Measurements from ENCODE around the gene TMEM94.
"Not testable (repeated sequence)": the region's sequence is repeated elsewhere in the genome, so short reads cannot be mapped to it uniquely, and the experiment has no call there.

The TMEM94 gene

DNA sequence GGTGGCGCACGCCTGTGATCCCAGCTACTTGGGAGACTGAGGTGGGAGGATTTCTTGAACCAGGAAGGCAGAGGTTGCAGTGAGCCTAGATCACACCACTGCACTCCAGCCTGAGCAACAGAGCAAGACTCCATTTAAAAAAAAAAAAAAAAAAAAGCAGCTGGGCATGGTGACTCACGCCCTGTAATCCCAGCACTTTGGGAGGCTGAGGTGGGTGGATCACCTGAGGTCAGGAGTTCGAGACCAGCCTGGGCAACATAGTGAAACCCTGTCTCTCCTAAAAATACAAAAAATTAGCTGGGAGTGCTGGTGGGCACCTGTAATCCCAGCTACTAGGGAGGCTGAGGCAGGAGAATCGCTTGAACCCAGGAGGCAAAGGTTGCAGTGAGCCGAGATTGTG lies 10.5 kb upstream of the TMEM94 start:
- DNase-seq, result not testable (repeated sequence)

DNA sequence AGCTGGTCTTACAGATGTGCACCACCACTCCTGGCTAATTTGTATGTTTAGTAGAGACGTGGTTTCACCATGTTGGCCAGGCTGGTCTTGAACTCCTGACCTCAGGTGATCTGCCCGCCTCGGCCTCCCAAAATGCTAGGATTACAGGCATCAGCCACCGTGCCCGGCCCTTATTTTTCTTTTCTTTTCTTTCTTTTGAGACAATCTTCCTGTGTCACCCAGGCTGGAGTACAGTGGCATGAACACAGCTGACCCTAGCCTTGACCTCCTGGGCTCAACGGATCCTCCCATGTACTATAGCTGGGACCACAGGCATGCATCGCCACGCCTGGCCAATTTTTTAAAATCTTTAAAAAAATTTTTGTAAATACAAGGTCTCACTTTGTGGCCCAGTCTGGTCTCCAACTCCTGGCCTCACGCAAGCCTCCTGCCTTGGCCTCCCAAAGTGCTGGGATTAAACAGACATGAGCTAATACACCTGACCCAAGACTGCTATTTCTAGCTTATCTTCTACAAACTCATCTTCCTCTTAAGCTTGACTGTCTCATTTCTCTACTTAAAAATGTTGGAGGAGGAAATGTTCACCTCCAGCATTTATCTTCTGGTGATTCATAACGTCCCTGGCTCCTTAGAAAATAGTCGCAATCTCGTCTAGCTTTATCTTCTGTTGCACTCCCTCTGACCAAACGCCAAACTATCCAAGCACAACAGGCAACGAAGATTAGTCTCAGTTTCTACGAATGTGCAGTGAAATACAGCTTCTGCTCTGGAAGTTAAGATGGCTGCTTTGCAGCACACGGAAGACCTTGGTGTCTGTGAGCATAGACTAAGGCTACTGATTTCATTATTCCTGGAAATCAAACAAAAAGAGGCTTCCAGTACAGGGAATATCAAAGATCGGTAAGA lies 8.2 kb upstream of the TMEM94 start:
- no peak for DNase-seq

DNA sequence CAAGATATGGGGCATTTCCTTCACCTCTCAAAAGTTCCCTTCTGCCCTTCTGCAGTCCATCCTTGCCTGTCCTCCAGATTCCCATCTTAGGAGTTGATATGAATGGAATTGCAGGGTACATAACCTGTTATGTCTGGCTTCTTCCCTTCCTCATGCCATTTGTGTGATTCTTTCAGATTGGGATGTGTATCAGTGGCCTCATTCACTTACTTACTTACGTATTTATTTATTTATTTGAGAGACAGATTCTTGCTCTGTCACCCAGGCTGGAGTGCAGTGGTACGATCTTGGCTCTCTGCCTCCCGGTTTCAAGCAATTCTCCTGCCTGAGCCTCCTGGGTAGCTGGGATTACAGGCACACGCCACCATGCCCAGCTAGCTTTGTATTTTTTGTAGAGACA lies 6.2 kb upstream of the TMEM94 start:
- no peak for DNase-seq

DNA sequence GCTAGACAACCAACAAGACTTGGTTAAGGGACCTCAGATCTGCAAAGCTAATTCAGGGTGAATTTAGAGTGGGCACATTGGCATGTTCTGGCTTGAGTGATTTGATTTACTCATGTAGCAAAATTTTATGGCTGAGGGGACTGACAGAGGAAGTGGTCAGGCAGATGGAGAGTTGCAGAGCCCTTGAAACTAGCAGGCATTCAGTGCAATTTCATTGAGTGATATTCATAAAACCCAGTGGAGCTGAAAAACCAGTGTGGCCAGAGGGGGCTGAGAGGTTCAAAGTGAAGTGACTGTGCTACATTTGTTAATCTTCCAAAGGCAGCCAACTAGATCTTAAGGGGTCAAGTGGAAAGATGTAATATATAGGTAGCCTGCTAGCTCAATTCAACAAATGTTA lies 2.2 kb upstream of the TMEM94 start:
- no peak for DNase-seq

DNA sequence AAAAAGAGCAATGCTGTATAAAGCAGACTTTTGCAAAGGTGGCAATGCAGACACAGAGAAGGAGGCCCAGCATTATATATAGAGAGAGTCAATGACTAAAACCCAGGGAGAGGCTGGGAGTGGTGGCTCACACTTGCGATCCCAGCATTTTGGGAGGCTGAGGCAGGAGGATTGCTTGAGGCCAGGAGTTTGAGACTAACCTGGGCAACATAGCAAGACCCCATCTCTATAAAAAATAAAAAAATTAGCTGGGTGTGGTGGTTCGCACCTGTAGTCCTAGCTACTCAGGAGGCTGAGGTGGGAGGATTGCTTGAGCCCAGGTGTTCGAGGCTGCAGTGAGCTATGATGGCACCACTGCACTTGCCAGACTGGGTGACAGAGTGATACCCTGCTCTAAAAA lies 1.8 kb upstream of the TMEM94 start:
- not testable (repeated sequence) for DNase-seq

DNA sequence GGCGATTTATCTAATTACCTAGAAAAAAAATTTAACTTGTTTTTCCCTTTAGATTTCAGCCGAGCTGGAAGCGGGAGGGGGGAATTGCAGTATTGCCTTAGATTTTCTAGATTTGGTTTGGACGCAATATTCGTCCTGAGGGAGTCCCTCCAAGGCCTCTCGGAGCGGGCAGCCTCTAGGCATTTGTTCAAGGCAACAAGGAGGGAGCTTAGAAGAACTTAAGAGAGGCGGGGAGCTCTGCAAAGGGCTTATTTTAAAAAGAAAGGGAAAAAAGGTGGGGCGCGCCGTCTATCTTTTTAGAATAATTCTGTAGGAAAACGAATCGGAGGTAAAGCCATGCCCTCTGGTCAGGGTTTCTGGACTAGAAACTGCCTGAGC lies 407 bp upstream of the TMEM94 start:
- DNase-seq, result no peak

DNA sequence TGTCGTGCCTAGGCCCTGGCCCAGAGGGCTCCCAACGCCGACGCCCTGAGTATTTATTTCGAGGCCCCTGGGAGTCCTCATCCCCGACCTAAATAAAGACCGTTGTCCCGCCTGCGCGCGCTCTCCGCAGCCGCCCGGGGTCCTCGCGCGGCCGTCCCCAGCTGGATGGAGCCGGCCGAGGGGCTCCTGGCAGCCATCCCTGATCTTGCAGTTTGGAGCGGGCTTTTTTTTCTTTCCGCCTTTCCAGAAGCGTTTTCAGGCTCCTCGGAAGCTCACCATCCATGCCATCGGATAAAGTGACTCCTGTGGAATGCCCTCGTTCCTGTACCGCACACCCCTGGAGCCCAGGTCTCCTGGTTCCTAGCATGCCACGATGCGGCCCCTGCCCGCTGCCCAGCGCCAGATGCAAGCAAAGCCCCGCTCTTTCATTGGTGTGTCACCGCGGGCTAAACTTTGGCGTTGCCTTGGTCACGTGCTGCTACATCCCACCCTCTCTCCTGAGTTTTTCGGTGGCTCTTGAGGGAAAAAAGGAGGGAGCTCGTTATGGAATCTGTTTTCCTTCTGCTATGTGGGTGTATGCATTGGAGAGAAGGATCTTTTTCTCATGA lies 716 bp downstream of the TMEM94 start:
- DNase-seq, result peak; percentile 42

DNA sequence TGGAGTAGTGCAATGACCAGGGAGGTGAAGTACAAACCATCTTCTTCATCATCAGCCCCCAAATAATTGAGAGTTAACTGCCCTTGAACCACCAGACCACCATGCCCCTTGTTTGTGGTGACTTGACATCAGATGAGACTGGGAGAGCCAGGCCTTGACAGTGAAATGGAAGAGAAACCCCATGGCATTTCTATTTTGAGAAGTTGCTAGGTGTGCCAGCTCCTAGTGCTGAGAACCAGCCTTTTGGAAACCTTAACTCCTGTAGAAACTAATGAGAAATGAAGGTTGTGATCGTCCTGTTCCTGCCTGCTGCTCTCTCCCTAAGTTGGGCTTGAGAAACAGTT lies 2.8 kb downstream of the TMEM94 start:
- no peak for DNase-seq

DNA sequence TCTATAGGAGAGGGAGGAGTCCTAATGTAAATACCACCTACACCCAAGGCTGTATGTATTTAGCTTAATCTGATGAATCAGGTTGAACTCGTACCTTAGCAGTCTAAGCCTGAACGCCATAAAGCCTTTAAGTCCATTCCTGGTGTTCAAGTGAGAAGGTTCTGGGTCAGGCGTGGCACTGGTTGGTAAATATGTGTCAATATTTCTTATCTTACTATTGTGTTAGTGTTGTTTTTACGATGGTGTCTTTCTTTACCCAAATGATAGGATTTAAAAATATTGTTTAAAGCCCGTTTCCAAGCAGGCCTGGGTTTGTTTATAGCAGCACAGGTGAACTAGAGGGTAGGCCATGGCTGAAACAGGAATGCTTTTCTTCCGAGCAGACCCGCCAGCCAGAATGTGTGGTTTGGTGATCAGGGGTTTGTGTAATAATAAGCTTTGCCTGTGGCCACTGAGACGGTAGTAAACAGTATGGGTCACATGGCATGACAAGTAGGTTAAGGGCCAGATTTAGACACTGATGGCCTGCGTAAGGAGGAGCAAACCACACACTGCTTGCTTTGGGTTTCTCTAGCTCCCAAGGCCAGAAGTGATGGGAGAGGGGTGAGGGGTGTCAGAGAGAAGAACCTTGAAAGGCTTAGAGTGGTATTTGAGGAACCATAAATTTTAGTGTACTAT lies 3.3 kb downstream of the TMEM94 start:
- DNase-seq, result no peak

DNA sequence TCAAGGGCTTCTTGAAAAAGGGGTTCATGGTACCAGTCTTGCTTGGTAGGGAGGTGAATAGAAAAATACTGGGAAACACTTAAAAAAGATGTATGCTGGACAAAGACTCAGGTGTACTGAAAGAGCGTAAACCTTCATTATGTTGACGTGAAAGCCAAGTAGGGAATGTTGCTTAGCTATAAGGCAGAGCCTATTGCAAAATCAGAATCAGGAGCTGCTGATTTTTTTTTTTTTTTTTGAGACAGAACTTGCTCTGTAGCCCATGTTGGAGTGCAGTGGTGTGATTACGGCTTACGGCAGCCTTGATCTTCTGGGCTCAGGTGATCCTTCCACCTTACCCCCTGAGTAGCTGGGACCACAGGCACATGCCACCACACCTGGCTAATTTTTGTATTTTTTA lies 3.9 kb downstream of the TMEM94 start:
- DNase-seq, result no peak

DNA sequence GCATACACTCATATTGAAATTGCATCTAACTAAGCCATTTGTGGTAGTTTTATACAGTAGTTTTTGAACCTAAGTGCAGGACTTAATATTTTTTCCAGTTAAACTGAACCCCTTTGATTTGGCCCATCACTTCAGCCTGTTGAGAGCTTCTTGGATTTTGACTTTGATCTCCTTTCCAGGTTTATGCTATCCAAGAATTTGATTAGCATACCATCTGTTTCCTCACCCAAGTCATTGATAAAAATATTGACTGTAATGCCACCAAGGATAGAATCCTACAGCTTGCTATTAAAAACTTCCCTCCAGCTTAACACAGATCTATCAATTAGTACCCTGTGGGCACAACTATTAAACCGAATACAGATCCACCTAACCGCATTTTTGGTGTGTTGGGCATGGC lies 7.2 kb downstream of the TMEM94 start:
- no peak for DNase-seq

DNA sequence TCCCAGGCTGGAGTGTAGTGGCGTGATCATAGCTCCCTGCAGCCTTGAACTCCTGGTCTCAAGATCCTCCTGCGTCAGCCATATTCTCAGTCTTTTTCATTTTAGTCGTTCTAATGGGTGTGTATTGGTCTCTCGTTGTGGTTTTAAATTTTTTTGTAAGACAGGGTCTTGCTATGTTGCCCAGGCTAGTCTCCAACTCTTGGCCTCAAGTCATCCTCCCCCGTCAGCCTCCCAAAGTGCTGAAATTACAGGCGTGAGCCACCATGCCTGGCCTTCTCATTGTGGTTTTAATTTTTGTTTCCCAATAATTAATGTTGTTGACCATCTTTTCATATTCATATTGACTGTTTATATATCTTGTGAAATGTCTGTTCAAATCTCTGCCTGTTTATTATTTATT lies 8.6 kb downstream of the TMEM94 start:
- DNase-seq, result no peak

DNA sequence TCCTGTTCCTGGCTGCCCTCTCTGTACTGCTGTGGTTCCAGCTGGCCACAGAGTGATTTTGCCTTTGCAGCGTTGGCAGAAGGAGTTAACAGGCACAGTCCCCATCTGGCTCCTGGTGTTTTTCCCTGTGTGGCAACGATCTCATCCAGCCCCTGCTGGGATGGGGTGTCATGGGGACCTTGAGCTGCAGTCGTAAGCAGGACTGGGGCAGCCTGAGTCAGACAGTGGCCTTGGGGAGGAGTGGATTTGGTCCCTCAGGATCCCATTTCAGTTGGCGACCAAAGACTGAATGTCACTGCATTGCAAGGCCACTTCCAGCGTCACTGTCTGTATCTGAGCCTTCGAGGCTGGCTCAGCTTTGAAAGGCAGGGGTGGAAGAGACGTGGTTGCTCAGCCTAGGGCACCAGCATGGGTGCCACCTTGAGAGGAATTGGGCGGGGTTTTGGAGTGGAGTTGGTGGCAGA lies 11.9 kb downstream of the TMEM94 start:
- DNase-seq, result no peak

DNA sequence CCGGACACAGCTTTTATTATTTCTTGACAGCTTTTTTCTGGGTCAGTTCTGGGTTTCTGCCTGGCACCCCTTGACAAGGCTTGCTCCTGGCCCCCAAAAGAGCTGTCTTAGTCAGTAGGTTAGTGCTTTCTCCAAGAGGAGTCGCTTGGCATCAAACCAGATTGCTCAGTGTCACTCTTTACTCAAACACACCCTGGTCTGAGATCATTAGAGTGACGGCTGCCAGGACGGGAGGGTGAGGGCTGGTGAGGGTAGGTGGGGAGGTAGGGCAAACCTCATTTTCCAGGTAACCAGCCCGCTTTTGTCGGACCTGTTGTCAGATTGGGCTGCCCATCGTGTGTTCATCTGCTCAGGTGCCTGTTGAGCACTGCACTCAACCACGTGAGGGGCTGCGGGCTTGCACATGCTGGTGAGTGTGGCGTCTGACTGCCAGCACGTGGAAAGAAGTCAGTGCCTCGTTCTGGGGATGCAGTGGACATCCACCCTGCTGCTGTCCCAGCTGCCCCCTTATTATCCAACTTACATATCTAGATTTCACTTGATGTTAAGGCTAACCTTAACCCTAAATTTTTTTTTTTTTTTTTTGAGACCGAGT lies 12.4 kb downstream of the TMEM94 start:
- no peak for DNase-seq

DNA sequence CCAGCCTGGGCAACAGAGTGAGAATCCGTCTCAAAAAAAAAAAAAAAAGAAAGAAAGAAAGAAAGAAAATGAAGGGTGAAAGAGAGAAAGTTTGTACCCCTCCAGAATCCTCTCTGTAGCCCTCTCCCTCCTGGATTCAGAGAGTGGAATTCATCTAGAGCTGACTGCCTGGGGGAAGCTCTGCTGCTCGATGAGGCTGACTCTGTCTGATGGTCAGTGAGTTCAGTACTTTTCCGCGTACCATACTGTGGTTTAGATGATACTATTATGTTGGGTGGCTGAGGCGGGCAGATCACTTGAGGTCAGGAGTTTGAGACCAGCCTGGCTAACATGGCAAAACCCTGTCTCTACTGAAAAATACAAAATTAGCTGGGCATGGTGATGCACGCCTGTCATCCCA lies 14.8 kb downstream of the TMEM94 start:
- DNase-seq, result no peak

DNA sequence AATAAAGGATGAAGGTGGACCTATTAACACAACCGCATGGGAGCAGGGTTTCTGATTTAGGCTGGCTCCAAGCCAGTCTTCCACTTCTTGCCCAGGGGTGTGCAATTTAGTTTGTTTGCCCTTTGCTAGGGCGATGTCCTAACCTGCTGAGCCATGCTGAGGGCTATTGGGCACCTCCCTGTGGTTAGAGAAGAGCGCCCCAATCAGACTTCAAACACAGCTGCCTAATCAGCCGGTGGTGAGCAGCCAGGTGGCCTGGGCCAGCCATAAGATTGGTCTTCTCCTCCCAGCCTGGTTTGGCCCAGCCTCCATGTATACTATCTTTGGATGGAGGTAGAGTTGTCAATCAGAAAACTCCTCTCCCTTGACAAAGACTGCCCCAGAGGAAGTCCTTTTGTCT lies 15.7 kb downstream of the TMEM94 start:
- no peak for DNase-seq

DNA sequence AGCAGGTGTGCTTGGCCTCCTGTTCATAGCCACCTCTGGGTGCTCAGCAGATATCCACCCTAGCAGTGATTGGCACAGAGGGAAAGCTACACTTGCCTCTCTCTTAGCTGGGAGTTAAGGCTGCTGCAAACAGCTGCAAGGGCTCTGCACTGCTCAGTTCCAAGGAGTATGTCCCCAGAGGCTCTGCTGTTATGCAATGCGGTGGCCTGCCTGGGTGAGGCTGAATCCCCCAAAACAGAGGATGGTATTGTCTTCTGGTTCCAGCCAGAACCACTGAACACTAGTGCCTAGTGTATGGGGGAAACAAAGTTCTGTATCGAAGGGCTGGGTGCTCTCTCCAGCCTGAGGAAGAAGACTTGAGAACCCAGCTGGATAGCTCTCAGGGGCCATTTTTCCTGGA lies 16.8 kb downstream of the TMEM94 start:
- no peak for DNase-seq

DNA sequence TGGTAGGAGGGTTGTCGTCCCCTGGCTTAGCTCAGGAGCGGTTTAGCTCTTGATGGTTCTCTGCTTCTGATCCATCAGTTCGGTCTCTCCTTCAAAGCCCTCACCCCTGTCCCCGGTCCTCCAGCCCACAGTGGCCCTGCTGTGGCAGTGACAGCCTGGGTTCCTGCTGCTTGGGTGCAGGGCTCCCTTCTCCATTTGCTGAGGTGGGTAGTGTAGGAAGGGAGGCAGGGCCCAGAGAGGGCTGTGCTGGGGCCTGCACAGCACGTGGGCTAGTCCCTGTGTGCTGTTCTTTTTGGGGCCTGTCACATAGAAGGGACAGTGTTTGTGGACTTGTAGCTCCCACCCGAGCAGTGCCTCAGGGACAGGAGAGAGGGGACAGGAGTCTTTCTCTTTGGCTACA lies 18.3 kb downstream of the TMEM94 start:
- DNase-seq, result no peak

DNA sequence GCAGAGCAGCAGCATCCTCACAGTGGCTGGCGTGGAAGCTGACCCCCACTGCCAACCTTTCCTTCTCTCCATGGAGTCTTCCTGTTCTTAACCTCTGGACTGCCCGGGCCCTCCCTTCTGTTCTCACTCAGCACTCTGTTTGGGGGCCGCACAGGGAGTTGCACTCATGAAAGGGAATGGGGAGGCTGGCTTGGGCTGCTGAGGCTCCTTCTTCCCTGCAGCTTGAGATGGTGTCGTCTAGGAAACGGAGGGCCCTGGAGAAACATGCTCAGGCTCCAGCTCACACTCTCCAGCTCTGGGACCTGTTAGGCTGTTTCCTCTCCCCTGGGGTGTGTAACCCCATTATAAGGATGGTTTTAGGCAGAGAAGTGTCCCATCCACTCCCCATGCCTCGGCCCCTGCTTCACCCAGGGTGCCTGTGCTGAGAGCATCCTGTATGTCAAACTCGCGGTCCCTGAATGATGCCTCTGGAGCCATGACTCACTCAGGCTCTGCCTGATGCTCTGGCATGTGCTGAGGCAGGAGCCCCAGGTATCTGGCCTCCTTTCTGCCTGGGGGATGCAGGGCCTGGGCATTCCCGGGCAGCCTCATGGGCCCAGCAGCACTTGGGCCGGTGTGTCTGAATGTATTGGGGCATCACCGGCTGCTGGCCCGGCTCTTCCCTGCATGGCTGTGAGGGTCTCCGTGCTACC lies 18.9 kb downstream of the TMEM94 start:
- DNase-seq, result no peak

DNA sequence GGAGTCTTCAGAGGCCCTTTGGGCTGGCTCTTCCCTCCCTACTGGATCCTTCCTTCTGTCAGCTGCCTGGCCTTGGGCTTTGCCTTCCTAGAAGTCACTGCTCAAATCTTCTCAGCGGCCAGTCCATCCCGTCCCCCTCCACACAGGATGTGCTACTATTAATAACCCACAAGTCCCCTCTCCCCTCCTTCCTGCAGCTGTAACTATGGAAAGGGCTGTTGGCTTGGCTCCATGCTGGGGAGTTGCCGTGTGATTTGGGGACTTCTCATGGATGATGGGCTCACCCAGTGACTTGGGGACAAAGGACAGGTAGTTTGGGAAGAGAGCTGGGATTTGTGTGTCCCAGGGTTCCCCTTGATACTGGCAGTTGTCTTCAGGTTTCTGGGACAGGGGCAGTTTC lies 19.4 kb downstream of the TMEM94 start:
- DNase-seq, result no peak

DNA sequence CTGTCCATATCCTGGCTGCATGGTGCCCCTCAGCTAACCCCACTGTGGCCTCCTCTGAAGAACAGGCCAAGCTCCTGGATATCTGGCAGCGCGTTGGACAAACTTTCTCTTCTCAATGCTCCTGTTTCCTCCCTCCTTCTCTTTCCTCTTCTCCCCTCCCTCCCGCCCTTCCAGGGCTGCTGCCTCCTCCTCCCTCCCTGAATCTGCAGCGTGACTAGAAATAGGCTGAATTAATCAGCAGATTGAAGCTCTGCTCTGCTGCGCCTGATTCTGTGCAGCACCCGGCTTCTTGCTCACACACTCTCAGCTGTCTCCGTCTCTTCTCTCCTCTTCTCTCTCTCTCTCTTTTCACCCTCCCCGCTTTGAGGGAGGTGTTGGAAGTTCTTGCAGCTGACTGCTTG lies 19.8 kb downstream of the TMEM94 start:
- DNase-seq, result no peak

DNA sequence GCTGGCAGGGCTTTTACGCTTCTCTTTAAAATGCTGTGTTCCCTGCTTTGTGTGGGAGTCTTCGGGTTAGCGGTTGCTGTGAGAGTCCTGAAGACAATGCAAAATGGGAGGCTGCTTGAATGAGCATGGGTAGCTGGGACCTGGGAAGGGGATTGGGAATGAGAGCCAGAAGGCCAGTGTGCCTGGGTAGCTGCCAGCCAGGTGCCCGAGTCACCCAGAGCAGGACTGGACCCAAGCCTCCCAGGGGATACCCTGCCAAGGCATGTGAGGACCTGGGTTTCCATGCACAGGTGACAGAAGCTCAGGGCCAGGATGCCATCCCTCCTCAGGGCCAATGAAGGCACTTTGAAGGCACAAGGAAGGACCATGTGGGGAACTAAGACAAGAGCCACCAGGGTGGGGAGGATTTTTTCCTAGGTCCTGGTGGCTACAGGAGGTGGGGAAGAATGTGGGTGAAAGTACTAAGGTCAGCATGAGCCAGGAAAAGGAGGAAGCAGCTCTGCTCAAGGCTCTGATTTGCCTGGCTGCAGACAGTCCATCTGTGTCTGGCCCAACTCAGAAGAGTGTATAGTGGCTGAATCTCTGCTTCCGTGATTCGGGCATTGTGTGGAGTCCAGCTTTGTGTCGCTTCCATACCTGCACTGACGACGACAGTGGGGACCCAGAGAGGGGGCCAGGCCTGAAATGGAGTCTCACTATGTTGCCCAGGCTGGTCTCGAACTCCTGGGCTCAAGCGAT lies 20.5 kb downstream of the TMEM94 start:
- DNase-seq, result no peak

Measured in NCI-H526 treated with DMSO at 0.1 percent for 48 hours (cell line).